Lower leg skin (tissue), 4 donors: ENCODE data around the gene CHADL. TPM values are rescaled to one million over a fixed set of nuclear protein-coding genes. Genes with fewer than 3 reads are reported as not detected.

Experiments
- DNase-seq, 2 donors: peaks; one replicate each; pipeline ENCODE4 v3.0.0-alpha.2; 2019; ENCODE audit warnings: low spot score in 2 of 2
- H3K4me3 ChIP-seq: fragments of 200-600 bp; sonication (generic); 2 replicates; pipeline ENCODE4 v1.5.1; 2017; ENCODE audit warnings: mild to moderate bottlenecking, low read depth; ENCODE audit not compliant: poor library complexity, severe bottlenecking
- POLR2A ChIP-seq, 2 donors: fragments of 450-650 bp; IDR thresholded peaks; one replicate each; pipeline ENCODE4 v1.6.1; 2016 to 2017; ENCODE audit warnings: antibody characterized with exemption in 2 of 2, mild to moderate bottlenecking in 1 of 2, moderate library complexity in 1 of 2
- WGBS, 2 donors: methylation state at CpG; one replicate each; pipeline ENCODE4 v1.1.5; 2018; 5-methylcytosine and 5-hydroxymethylcytosine counted together
- intact Hi-C: fragments of 100-400 bp; cut with DNase I; formaldehyde crosslinking; loops from one replicate; pipeline ENCODE4 v1.15.0; 2023; ENCODE audit warnings: low total_unique reads
- total RNA-seq, 4 donors: library from RNA; depleted of rRNA; stranded (reverse); fragments of >200 nt; gene quantifications; one replicate each; pipeline ENCODE4 v1.1.0, GENCODE V29; 2016
- TF ChIP-seq, protein P1 (sequence below), 3 donors: fragments of 450-650 bp; IDR thresholded peaks; one replicate each; pipeline ENCODE4 v1.5.1; 2016; ENCODE audit warnings: antibody characterized with exemption in 3 of 3, mild to moderate bottlenecking in 3 of 3, moderate library complexity in 2 of 3

The CHADL gene
- total RNA-seq, 4 donors from 2014 or later = 10.5 to 16.3 (median 11.5) TPM

- 86 to 93% methylated on average over 7 of the region's 7 CpGs for WGBS, 2 donors
- no peak for DNase-seq
- intact Hi-C loops = no loop called here
- no peak overlapping the region for H3K4me3 ChIP-seq
- no peak for TF ChIP-seq POLR2A (IDR thresholded peaks at IDR 0.05)
- TF ChIP-seq, protein P1, sequence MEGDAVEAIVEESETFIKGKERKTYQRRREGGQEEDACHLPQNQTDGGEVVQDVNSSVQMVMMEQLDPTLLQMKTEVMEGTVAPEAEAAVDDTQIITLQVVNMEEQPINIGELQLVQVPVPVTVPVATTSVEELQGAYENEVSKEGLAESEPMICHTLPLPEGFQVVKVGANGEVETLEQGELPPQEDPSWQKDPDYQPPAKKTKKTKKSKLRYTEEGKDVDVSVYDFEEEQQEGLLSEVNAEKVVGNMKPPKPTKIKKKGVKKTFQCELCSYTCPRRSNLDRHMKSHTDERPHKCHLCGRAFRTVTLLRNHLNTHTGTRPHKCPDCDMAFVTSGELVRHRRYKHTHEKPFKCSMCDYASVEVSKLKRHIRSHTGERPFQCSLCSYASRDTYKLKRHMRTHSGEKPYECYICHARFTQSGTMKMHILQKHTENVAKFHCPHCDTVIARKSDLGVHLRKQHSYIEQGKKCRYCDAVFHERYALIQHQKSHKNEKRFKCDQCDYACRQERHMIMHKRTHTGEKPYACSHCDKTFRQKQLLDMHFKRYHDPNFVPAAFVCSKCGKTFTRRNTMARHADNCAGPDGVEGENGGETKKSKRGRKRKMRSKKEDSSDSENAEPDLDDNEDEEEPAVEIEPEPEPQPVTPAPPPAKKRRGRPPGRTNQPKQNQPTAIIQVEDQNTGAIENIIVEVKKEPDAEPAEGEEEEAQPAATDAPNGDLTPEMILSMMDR (IDR thresholded peaks at IDR 0.05) = no peak
These were observed 13.5 kb upstream of the CHADL start for GRCh38 chr22:41254230-41254629.

DNA sequence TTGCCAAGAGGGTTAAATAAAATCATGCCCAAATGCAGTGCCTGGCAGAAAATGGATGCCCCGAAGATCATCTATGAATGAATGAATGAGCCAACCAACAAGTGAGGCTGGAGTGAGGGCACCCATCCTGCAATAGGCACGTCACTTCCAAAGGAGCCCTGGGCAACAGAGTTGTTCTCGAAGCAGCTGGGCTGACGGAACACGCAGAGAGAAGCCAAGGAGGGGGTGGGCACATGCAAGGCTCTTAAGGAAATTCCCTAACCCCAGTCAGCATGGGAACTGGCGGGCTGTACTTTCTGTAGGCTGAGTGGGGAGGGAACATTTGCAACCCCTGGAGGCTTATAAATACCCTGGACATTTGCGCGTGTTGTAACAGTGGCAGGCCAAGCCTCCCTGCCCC, 11.6 kb upstream of the CHADL start:
- DNase-seq = no peak
- intact Hi-C loops = no loop called here
- H3K4me3 ChIP-seq = no peak overlapping the region
- 77 to 88% methylated on average over 8 of the region's 8 CpGs for WGBS, 2 donors
- TF ChIP-seq, protein P1 (IDR thresholded peaks at IDR 0.05) = no peak
- no peak for TF ChIP-seq POLR2A (IDR thresholded peaks at IDR 0.05)

DNA sequence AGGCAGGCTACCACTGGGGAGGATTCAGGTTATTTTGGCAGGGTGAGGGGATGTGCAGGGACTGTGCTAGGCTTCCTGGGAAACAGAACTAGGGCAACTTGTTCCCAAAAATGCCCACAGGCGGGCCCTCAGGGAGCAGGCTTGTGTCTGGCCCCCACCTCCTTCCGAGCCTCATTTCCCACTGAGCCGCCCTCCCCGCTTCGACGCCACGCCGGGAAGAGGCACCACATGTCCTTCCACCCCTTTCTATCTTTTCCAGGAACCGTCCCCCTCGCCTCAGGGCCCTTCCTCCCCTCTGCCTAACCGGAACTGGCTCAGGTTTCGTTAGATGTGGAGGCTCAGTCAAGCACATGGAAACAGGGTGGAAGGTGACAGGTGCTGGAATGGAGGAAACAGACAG, 9.4 kb upstream of the CHADL start:
- H3K4me3 ChIP-seq = no peak overlapping the region
- 92 to 95% methylated on average over 12 of the region's 12 CpGs for WGBS, 2 donors
- intact Hi-C loops = no loop called here
- DNase-seq = no peak
- TF ChIP-seq, protein P1 (IDR thresholded peaks at IDR 0.05) = no peak
- no peak for TF ChIP-seq POLR2A (IDR thresholded peaks at IDR 0.05)

GRCh38 chr22:41249442-41249841, 8.7 kb upstream of the CHADL start:
- no peak for DNase-seq
- whole genome bisulfite sequencing, 2 donors = 91 to 92% methylated on average over 14 of the region's 14 CpGs
- H3K4me3 ChIP-seq = no peak overlapping the region
- intact Hi-C loops = no loop called here
- no peak for TF ChIP-seq POLR2A (IDR thresholded peaks at IDR 0.05)
- TF ChIP-seq, protein P1 (IDR thresholded peaks at IDR 0.05) = no peak

DNA sequence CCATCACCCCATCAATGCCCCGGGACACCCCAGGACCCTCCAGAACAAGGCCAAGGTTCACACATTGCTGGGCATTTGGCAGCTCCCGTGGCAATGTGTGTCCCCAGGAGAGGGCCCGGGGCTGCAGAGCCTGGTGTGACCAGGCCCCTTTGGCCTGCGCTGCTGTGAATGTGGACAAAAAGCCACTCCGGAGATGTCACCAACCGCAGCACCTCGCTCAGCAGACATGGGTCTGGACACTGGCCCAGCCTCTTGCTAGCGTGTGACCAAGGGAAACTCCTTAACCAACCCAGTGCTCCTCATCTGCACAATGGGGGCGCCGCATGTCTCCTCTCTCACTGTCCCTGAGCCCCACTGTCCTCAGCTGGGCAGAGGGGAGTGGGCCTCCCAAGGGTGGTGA, 8.0 kb upstream of the CHADL start:
- intact Hi-C loops = no loop called here

GRCh38 chr22:41248314-41248713, 7.6 kb upstream of the CHADL start:
- DNase-seq = no peak
- TF ChIP-seq POLR2A (IDR thresholded peaks at IDR 0.05) = no peak
- TF ChIP-seq, protein P1 (IDR thresholded peaks at IDR 0.05) = no peak
- H3K4me3 ChIP-seq = no peak overlapping the region
- 92% methylated on average over 13 to 15 of the region's 15 CpGs for WGBS, 2 donors
- intact Hi-C loops = no loop called here

More for the DNA sequence above, 8.0 kb upstream of the CHADL start:
- TF ChIP-seq POLR2A (IDR thresholded peaks at IDR 0.05) = no peak
- TF ChIP-seq, protein P1 (IDR thresholded peaks at IDR 0.05) = no peak
- no peak for DNase-seq
- no peak overlapping the region for H3K4me3 ChIP-seq
- WGBS, 2 donors = 98% methylated on average over 6 to 10 of the region's 10 CpGs
